C1 segment of cervical spinal cord (tissue), 14 donors: ENCODE measurements around the gene LYPD1.

Experiments
- DNase-seq, 14 donors: peaks; one replicate each; lab custom pipeline; 2025; lab: John Stamatoyannopoulos, UW

LYPD1 gene

GRCh38 chr2:132668987-132669907, 758 bp downstream of the LYPD1 start:
- DNase-seq, result peak in 2 of 14 donors; percentile 31 to 41

GRCh38 chr2:132668189-132668823, 1.7 kb downstream of the LYPD1 start:
- DNase-seq, result peak in 3 of 14 donors; percentile 4 to 28 (median 9)

- DNase-seq, result no peak
Observed at GRCh38 chr2:132667706-132668105, 2.3 kb downstream of the LYPD1 start.

GRCh38 chr2:132665401-132666140, 4.4 kb downstream of the LYPD1 start:
- no peak for DNase-seq

GRCh38 chr2:132664096-132664495, 5.9 kb downstream of the LYPD1 start:
- DNase-seq, result no peak

GRCh38 chr2:132662732-132663131, 7.3 kb downstream of the LYPD1 start:
- no peak for DNase-seq

GRCh38 chr2:132659331-132659730, 10.7 kb downstream of the LYPD1 start:
- no peak for DNase-seq

GRCh38 chr2:132656266-132656975, 13.6 kb downstream of the LYPD1 start:
- DNase-seq, result no peak

GRCh38 chr2:132654968-132655367, 15.0 kb downstream of the LYPD1 start:
- no peak for DNase-seq

GRCh38 chr2:132654335-132654734, 15.7 kb downstream of the LYPD1 start:
- no peak for DNase-seq

GRCh38 chr2:132652474-132652873, 17.5 kb downstream of the LYPD1 start:
- no peak for DNase-seq

GRCh38 chr2:132651115-132652045, 18.6 kb downstream of the LYPD1 start:
- DNase-seq, result peak in 2 of 14 donors; percentile 13 to 16

- DNase-seq, result no peak
Observed at GRCh38 chr2:132646540-132647108, 23.4 kb downstream of the LYPD1 start.

GRCh38 chr2:132645722-132646539, 24.1 kb downstream of the LYPD1 start:
- peak in 3 of 14 donors; percentile 14 to 43 (median 39) for DNase-seq

- peak in 1 of 14 donors; percentile 21 for DNase-seq
Observed at GRCh38 chr2:132645176-132645575, 24.8 kb downstream of the LYPD1 start.

- no peak for DNase-seq
Observed at GRCh38 chr2:132642415-132642814, 27.6 kb downstream of the LYPD1 start.

- no peak for DNase-seq
Observed at GRCh38 chr2:132641819-132642218, 28.2 kb downstream of the LYPD1 start.

GRCh38 chr2:132640116-132640515, 29.9 kb downstream of the LYPD1 start:
- DNase-seq, result no peak
